Measurements from ENCODE around the gene TRMT5.

The TRMT5 gene

GRCh38 chr14:60963761-60964160, 17.1 kb downstream of the TRMT5 start:
- no peak for DNase-seq

GRCh38 chr14:60958146-60958545, 22.7 kb downstream of the TRMT5 start:
- no peak for DNase-seq

- no peak for DNase-seq
Measured at GRCh38 chr14:60956632-60957031, 24.2 kb downstream of the TRMT5 start.

GRCh38 chr14:60956202-60956601, 24.7 kb downstream of the TRMT5 start:
- no peak for DNase-seq

GRCh38 chr14:60951776-60952435, 29.0 kb downstream of the TRMT5 start:
- DNase-seq: no peak

DNA sequence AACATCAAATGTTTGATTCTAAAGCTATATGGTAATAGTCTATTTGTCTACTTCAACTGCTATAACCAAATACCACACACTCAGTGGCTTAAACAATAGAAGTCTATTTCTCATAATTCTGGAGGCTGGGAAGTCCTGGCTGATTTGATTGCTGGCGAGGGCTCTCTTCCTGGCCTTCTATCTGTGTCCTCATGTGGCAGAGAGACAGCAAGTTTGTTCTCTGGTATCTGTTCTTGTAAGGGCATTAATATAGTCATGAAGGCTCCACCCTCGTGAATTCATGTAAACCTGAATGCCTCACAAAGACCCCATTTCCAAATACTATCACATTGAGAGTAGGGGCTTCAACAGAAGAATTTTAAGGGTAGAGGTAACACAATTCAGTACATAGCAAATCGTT, 34.1 kb downstream of the TRMT5 start:
- no peak for DNase-seq

- DNase-seq: no peak
Measured at GRCh38 chr14:60945984-60946383, 34.9 kb downstream of the TRMT5 start.

- no peak for DNase-seq
Measured at GRCh38 chr14:60944204-60944603, 36.7 kb downstream of the TRMT5 start.

DNA sequence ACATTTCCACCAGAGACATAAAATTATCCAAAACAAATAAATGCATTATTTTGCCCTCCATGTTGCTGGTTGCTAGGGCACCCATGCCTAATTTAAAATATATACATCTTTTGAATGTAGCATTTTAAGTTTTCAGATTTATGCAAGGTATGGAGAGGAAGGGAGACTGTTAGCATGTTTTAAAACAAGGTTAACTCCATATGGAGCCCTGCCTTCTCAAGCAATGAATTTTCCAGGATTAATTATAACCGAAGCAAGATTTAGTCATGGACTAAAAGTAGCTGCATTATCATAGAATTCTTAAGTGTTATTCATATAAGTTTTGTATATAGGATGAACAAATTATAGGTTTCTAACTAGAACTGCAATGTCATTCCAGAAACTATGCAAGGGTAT, 37.2 kb downstream of the TRMT5 start:
- DNase-seq: no peak

- no peak for DNase-seq
Measured at GRCh38 chr14:60935319-60935718, 45.6 kb downstream of the TRMT5 start.

- no peak for DNase-seq
Measured at GRCh38 chr14:60933920-60934655, 46.8 kb downstream of the TRMT5 start.

DNA sequence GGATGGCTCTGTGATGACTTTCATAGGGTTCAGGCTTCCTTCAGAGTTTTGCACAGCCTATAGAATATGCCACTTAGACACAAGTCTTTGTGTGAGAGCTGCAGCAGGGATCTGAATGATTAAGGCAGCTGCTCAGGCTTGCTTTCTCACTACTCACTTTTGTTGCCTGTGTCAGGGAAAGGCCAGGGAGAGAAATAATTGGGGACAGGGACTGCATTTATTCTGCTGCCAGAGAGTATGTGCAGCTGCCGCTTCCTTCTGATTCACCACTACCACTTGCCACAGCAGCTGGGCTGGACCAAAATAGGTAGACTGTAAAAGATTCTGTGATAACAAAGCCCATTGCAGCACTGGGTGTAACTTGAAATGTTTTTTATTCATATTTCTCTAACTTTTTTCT, 49.7 kb downstream of the TRMT5 start:
- no peak for DNase-seq

- no peak for DNase-seq
Measured at GRCh38 chr14:60926002-60926401, 54.9 kb downstream of the TRMT5 start.

- DNase-seq: no peak
Measured at GRCh38 chr14:60925286-60925685, 55.6 kb downstream of the TRMT5 start.

- no peak for DNase-seq
Measured at GRCh38 chr14:60922050-60922449, 58.8 kb downstream of the TRMT5 start.
